ENCODE data around the gene MXD4. TPM values are rescaled to one million over a fixed set of nuclear protein-coding genes. Genes with fewer than 3 reads are reported as not detected.

MXD4 gene
- total RNA-seq, 1 experiment from 2014 or later = 18.9 TPM

GRCh38 chr4:2255501-2256155, 6.3 kb downstream of the MXD4 start:
- no peak overlapping the region for H3K4me2 ChIP-seq (ENCODE audit: low read length)
- no peaks in the 10 kb centered on the region for H3K27me3 ChIP-seq (ENCODE audit: low read length)
- ATAC-seq (no peak), DNase-seq (no peak)
- no peak overlapping the region for H3K9ac ChIP-seq (ENCODE audit: low read length)
- no peaks in the 10 kb centered on the region for H3F3A ChIP-seq (ENCODE audit: low read length, unreplicated experiment)
- no TSS peak for BruUV-seq (replicated peaks)
- TF ChIP-seq EZH2 (IDR thresholded peaks at IDR 0.05; ENCODE audit: low read length, unreplicated experiment) (no peak), CTCF (conservative IDR thresholded peaks at IDR 0.05; ENCODE audit: low read depth, low read length) (no peak), EZH2phosphoT487 (IDR thresholded peaks at IDR 0.05; ENCODE audit: borderline replicate concordance, low read length) (no peak)
- no peaks in the 10 kb centered on the region for H3K9me3 ChIP-seq (ENCODE audit: low read length)
- 0 out of 2 replicates have a peak, but pooled peaks cover 2% of the 10 kb centered on the region for H3K4me1 ChIP-seq (ENCODE audit: insufficient read depth, low read length)
- POLR2A ChIA-PET (ENCODE audit: unreplicated experiment) = no interaction called here
- no peak overlapping the region for H3K4me3 ChIP-seq (ENCODE audit: low read length)
- H3K79me2 ChIP-seq (ENCODE audit: low read length) = peaks cover 5% of the 10 kb centered on the region; the same call in 1 of the 2 replicates
- no peaks in the 10 kb centered on the region for H3K9me2 ChIP-seq (replicated peaks; ENCODE audit: low read length)
- no peak overlapping the region for H3K27ac ChIP-seq (ENCODE audit: low read length)
- H4K20me1 ChIP-seq (ENCODE audit: low read length) = no peaks in the 10 kb centered on the region
- intact Hi-C loops (cut with micrococcal nuclease) = no loop called here
- H3K36me3 ChIP-seq (ENCODE audit: low read depth, low read length) = no peaks in the 10 kb centered on the region
- CTCF ChIA-PET = no interaction called here
- H2AFZ ChIP-seq (ENCODE audit: low read length) = no peak overlapping the region

GRCh38 chr4:2254665-2255500, 7.0 kb downstream of the MXD4 start:
- no peaks in the 10 kb centered on the region for H3F3A ChIP-seq (ENCODE audit: low read length, unreplicated experiment)
- BruUV-seq (replicated peaks) = no TSS peak
- ChIA-PET CTCF (no interaction called here), POLR2A (ENCODE audit: unreplicated experiment) (no interaction called here)
- no peak overlapping the region for H3K4me3 ChIP-seq (ENCODE audit: low read length)
- TF ChIP-seq EZH2phosphoT487 (IDR thresholded peaks at IDR 0.05; ENCODE audit: borderline replicate concordance, low read length) = no peak
- TF ChIP-seq EZH2 (IDR thresholded peaks at IDR 0.05; ENCODE audit: low read length, unreplicated experiment) = no peak
- TF ChIP-seq CTCF (conservative IDR thresholded peaks at IDR 0.05; ENCODE audit: low read depth, low read length) = no peak
- no peaks in the 10 kb centered on the region for H4K20me1 ChIP-seq (ENCODE audit: low read length)
- H3K9me2 ChIP-seq (replicated peaks; ENCODE audit: low read length) = no peaks in the 10 kb centered on the region
- no peaks in the 10 kb centered on the region for H3K79me2 ChIP-seq (ENCODE audit: low read length)
- no peaks in the 10 kb centered on the region for H3K27me3 ChIP-seq (ENCODE audit: low read length)
- intact Hi-C loops (cut with micrococcal nuclease) = no loop called here
- DNase-seq (no peak), ATAC-seq (no peak)
- no peaks in the 10 kb centered on the region for H3K4me1 ChIP-seq (ENCODE audit: insufficient read depth, low read length)
- no peaks in the 10 kb centered on the region for H3K36me3 ChIP-seq (ENCODE audit: low read depth, low read length)
- no peak overlapping the region for H3K27ac ChIP-seq (ENCODE audit: low read length)
- H3K9ac ChIP-seq (ENCODE audit: low read length) = no peak overlapping the region
- no peaks in the 10 kb centered on the region for H3K9me3 ChIP-seq (ENCODE audit: low read length)
- H2AFZ ChIP-seq (ENCODE audit: low read length) = no peak overlapping the region
- H3K4me2 ChIP-seq (ENCODE audit: low read length) = no peak overlapping the region
